ENCODE results near the gene FGD5.

- TF ChIP-seq EZH2phosphoT487 (IDR thresholded peaks at IDR 0.05; ENCODE audit: low read length), result no peak
- no peak for TF ChIP-seq CTCF (IDR thresholded peaks at IDR 0.05; ENCODE audit: low read length)
- TF ChIP-seq EZH2 (optimal IDR thresholded peaks at IDR 0.05; ENCODE audit: low read depth, low read length), result no peak
Observed at GRCh38 chr3:14857506-14857905, 38.7 kb downstream of the FGD5 start.
